Fibroblast of lung (primary cell): ENCODE results near the gene SNX33. TPM values are rescaled to one million over a fixed set of nuclear protein-coding genes. Genes with fewer than 3 reads are reported as not detected.

ENCODE experiments used
- DNase-seq, 2 donors: peaks; one replicate each; pipeline versions ENCODE4 v3.0.0 to v3.0.0-alpha.2; 2010; ENCODE audit warnings: low read depth in 2 of 2
- H2AFZ ChIP-seq: 2 replicates; pipeline ENCODE4 v1.5.1; 2012; ENCODE audit warnings: low read length, control low read depth, inconsistent platforms
- H3K27ac ChIP-seq: 2 replicates; pipeline ENCODE4 v1.5.1; 2011; ENCODE audit warnings: low read length, control low read depth; ENCODE audit not compliant: insufficient read depth
- H3K27me3 ChIP-seq: 2 replicates; pipeline ENCODE4 v1.5.1; 2011; ENCODE audit warnings: mild to moderate bottlenecking, low read length; ENCODE audit not compliant: control insufficient read depth, insufficient read depth
- H3K36me3 ChIP-seq: 2 replicates; pipeline ENCODE4 v1.5.1; 2011; ENCODE audit warnings: low read length; ENCODE audit not compliant: control insufficient read depth, insufficient read depth
- H3K4me1 ChIP-seq: 2 replicates; pipeline ENCODE4 v1.5.1; 2011; ENCODE audit warnings: low read length; ENCODE audit not compliant: control insufficient read depth, insufficient read depth; ENCODE audit errors: extremely low read depth
- H3K4me2 ChIP-seq: 2 replicates; pipeline ENCODE4 v1.5.1; 2011; ENCODE audit warnings: low read length, control low read depth; ENCODE audit not compliant: insufficient read depth; ENCODE audit errors: extremely low read depth
- H3K4me3 ChIP-seq, 4 experiments: fragments of 200-600 bp in 1 of 4; sonication (generic) in 1 of 4; replicated peaks in 1 of 4; 2 replicates each; pipeline ENCODE4 v1.5.1; 2011 to 2016; ENCODE audit warnings: low read length in 4 of 4, low read depth in 3 of 4, mild to moderate bottlenecking in 3 of 4, control low read depth in 2 of 4, inconsistent platforms in 1 of 4, mixed read lengths in 1 of 4; ENCODE audit not compliant: insufficient read depth in 1 of 4; ENCODE audit errors: control extremely low read depth in 1 of 4
- H3K79me2 ChIP-seq: 2 replicates; pipeline ENCODE4 v1.5.1; 2012; ENCODE audit warnings: mild to moderate bottlenecking, low read length, inconsistent platforms; ENCODE audit not compliant: control insufficient read depth, insufficient read depth
- H3K9ac ChIP-seq: 2 replicates; pipeline ENCODE4 v1.5.1; 2011; ENCODE audit warnings: mild to moderate bottlenecking, low read length, control low read depth; ENCODE audit not compliant: insufficient read depth
- H3K9me3 ChIP-seq: 2 replicates; pipeline ENCODE4 v1.5.1; 2012; ENCODE audit warnings: low read depth, low read length; ENCODE audit not compliant: control insufficient read depth, insufficient read depth
- H4K20me1 ChIP-seq: 2 replicates; pipeline ENCODE4 v1.5.1; 2011; ENCODE audit warnings: low read length; ENCODE audit not compliant: control insufficient read depth, insufficient read depth; ENCODE audit errors: extremely low read depth
- EZH2 ChIP-seq: IDR thresholded peaks from 2 replicates; pipeline ENCODE4 v1.5.1; 2012; ENCODE audit warnings: low read length, control low read depth, mild to moderate bottlenecking; ENCODE audit errors: missing control alignments
- polyA plus RNA-seq, 2 donors: library from polyadenylated mRNA; depleted of rRNA in 1 of 2; stranded (reverse) in 1 of 2; unstranded in 1 of 2; fragments of >200 nt; gene quantifications; 2 replicates each; pipeline ENCODE4 v1.2.1, GENCODE V29; 2011 to 2012; ENCODE audit warnings: missing spikeins in 1 of 2
- total RNA-seq: library from RNA; depleted of rRNA; stranded (reverse); fragments of >200 nt; gene quantifications from 2 replicates; pipeline ENCODE4 v1.2.1, GENCODE V29; 2014
- TF ChIP-seq, protein P1 (sequence below), 2 donors: IDR thresholded peaks in 1 of 2; conservative IDR thresholded peaks in 1 of 2; 1 replicate in 1 of 2; 2 replicates in 1 of 2; pipeline ENCODE4 v1.5.1; 2011 to 2012; ENCODE audit warnings: low read length in 2 of 2, control low read depth in 1 of 2, inconsistent platforms in 1 of 2, low read depth in 1 of 2, mild to moderate bottlenecking in 1 of 2

Gene SNX33
- total and polyA plus RNA-seq, 2 donors (not counting 1 experiment from before 2014, with no cell fraction given), result 17.5 to 24.6 TPM

- peaks cover 47% of the 10 kb centered on the region for H3K4me1 ChIP-seq
- no peaks in the 10 kb centered on the region for H3K27me3 ChIP-seq
- no peak overlapping the region for H3K27ac ChIP-seq
- peaks cover 12% of the 10 kb centered on the region for H3K36me3 ChIP-seq
- H2AFZ ChIP-seq, result no peak overlapping the region
- H3K9me3 ChIP-seq, result no peaks in the 10 kb centered on the region
- H3K9ac ChIP-seq, result no peak overlapping the region
- no peaks in the 10 kb centered on the region for H4K20me1 ChIP-seq
- no peak for DNase-seq
- no peak overlapping the region for H3K4me2 ChIP-seq
- peaks cover 3% of the 10 kb centered on the region for H3K79me2 ChIP-seq
- no peak overlapping the region for H3K4me3 ChIP-seq
- TF ChIP-seq EZH2, result no peak
- TF ChIP-seq, protein P1, sequence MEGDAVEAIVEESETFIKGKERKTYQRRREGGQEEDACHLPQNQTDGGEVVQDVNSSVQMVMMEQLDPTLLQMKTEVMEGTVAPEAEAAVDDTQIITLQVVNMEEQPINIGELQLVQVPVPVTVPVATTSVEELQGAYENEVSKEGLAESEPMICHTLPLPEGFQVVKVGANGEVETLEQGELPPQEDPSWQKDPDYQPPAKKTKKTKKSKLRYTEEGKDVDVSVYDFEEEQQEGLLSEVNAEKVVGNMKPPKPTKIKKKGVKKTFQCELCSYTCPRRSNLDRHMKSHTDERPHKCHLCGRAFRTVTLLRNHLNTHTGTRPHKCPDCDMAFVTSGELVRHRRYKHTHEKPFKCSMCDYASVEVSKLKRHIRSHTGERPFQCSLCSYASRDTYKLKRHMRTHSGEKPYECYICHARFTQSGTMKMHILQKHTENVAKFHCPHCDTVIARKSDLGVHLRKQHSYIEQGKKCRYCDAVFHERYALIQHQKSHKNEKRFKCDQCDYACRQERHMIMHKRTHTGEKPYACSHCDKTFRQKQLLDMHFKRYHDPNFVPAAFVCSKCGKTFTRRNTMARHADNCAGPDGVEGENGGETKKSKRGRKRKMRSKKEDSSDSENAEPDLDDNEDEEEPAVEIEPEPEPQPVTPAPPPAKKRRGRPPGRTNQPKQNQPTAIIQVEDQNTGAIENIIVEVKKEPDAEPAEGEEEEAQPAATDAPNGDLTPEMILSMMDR (conservative IDR thresholded peaks at IDR 0.05 in 1 of 2, IDR thresholded peaks at IDR 0.05 in 1 of 2; ENCODE audit: low read depth in 1 of 2, low read length in 2 of 2), result no peak
These were observed 16.3 kb downstream of the SNX33 start for GRCh38 chr15:75663931-75664421.

GRCh38 chr15:75666823-75667501 is 19.2 kb downstream of the SNX33 start:
- Histone ChIP-seq H3K27me3 (no peaks in the 10 kb centered on the region), H3K79me2 (peaks cover 1% of the 10 kb centered on the region), H2AFZ (no peak overlapping the region), H3K4me3 (no peak overlapping the region), H3K4me1 (peaks cover 28% of the 10 kb centered on the region), H4K20me1 (no peaks in the 10 kb centered on the region), H3K9ac (peak overlapping the region; percentile 68), H3K36me3 (peaks cover 3% of the 10 kb centered on the region), H3K9me3 (no peaks in the 10 kb centered on the region), H3K27ac (peak overlapping the region; percentile 98), H3K4me2 (peak overlapping the region; percentile 21)
- peak; percentile 95 to 99 for DNase-seq
- TF ChIP-seq EZH2, result no peak
- TF ChIP-seq, protein P1 (conservative IDR thresholded peaks at IDR 0.05 in 1 of 2, IDR thresholded peaks at IDR 0.05 in 1 of 2; ENCODE audit: low read depth in 1 of 2, low read length in 2 of 2), result no peak

- peaks cover 45% of the 10 kb centered on the region for H3K4me1 ChIP-seq
- H3K79me2 ChIP-seq, result no peaks in the 10 kb centered on the region
These were observed 21.6 kb downstream of the SNX33 start for GRCh38 chr15:75669191-75669878.

More at GRCh38 chr15:75669191-75669878, 21.6 kb downstream of the SNX33 start:
- H3K9ac ChIP-seq, result no peak overlapping the region
- no peaks in the 10 kb centered on the region for H3K27me3 ChIP-seq
- no peak overlapping the region for H3K27ac ChIP-seq
- H3K9me3 ChIP-seq, result no peaks in the 10 kb centered on the region
- no peak overlapping the region for H3K4me3 ChIP-seq
- H2AFZ ChIP-seq, result no peak overlapping the region
- DNase-seq, result peak in 1 of 2 donors; percentile 57
- no peak overlapping the region for H3K4me2 ChIP-seq
- TF ChIP-seq, protein P1 (conservative IDR thresholded peaks at IDR 0.05 in 1 of 2, IDR thresholded peaks at IDR 0.05 in 1 of 2; ENCODE audit: low read depth in 1 of 2, low read length in 2 of 2), result no peak
- TF ChIP-seq EZH2, result no peak
- H3K36me3 ChIP-seq, result no peaks in the 10 kb centered on the region
- H4K20me1 ChIP-seq, result no peaks in the 10 kb centered on the region
